GM04504 (cell line): ENCODE measurements around the gene GBX2.

Source experiments
- DNase-seq: peaks from one replicate; pipeline ENCODE4 v3.0.0-alpha.2; 2012; ENCODE audit warnings: low read depth

The GBX2 gene

GRCh38 chr2:236117861-236118269 lies 50.3 kb downstream of the GBX2 start:
- no peak for DNase-seq

DNA sequence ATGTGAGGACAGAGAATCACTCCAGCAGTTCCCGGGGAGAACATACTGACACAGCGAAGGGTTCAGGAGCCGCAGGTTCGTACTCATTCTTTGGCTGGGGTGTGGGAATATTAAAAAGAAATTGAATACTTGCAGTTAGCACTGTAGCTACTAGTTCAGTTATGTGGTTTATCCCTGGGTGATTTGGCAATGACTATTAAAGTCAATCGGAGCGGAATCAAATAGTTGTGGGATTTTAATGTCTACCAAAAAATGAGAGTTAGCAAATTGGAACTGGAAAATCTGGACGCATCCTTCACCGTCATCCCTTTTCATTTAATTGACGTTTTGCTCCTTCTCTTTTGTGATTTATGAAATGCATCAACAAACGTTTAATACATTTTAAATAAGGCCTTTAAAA lies 50.8 kb downstream of the GBX2 start:
- DNase-seq: no peak
